Breast epithelium (tissue), 3 donors: ENCODE results near the gene ERF.

Source experiments
- POLR2A ChIP-seq: fragments of 450-650 bp; IDR thresholded peaks from one replicate; pipeline ENCODE4 v1.6.1; 2016; ENCODE audit warnings: antibody characterized with exemption, mild to moderate bottlenecking, moderate library complexity
- TF ChIP-seq, protein P1 (sequence below), 3 donors: fragments of 450-650 bp; IDR thresholded peaks; one replicate each; pipeline ENCODE4 v1.5.1; 2016 to 2017; ENCODE audit warnings: antibody characterized with exemption in 3 of 3, mild to moderate bottlenecking in 3 of 3, moderate library complexity in 3 of 3

GRCh38 chr19:42214810-42215485 is 40.0 kb downstream of the ERF start:
- TF ChIP-seq POLR2A = no peak
- TF ChIP-seq, protein P1, sequence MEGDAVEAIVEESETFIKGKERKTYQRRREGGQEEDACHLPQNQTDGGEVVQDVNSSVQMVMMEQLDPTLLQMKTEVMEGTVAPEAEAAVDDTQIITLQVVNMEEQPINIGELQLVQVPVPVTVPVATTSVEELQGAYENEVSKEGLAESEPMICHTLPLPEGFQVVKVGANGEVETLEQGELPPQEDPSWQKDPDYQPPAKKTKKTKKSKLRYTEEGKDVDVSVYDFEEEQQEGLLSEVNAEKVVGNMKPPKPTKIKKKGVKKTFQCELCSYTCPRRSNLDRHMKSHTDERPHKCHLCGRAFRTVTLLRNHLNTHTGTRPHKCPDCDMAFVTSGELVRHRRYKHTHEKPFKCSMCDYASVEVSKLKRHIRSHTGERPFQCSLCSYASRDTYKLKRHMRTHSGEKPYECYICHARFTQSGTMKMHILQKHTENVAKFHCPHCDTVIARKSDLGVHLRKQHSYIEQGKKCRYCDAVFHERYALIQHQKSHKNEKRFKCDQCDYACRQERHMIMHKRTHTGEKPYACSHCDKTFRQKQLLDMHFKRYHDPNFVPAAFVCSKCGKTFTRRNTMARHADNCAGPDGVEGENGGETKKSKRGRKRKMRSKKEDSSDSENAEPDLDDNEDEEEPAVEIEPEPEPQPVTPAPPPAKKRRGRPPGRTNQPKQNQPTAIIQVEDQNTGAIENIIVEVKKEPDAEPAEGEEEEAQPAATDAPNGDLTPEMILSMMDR (IDR thresholded peaks at IDR 0.05) = no peak
